Nephron (organoid): ENCODE data around the gene TNFRSF25.

Experiments used
- H3K27ac Mint-ChIP-seq, 3 experiments: 2 replicates each; pipeline ENCODE4 v1.8.0; 2020; ENCODE audit warnings: mixed read lengths in 3 of 3, mild to moderate bottlenecking in 2 of 3, moderate library complexity in 1 of 3
- H3K27me3 Mint-ChIP-seq: 2 replicates; pipeline ENCODE4 v1.8.0; 2021; ENCODE audit warnings: low read depth, mild to moderate bottlenecking, moderate library complexity, mixed read lengths
- H3K36me3 Mint-ChIP-seq: 2 replicates; pipeline ENCODE4 v1.8.0; 2020; ENCODE audit warnings: low read depth, mixed read lengths
- H3K4me1 Mint-ChIP-seq: 2 replicates; pipeline ENCODE4 v1.8.0; 2020; ENCODE audit warnings: mixed read lengths
- H3K4me3 Mint-ChIP-seq, 3 experiments: 2 replicates each; pipeline ENCODE4 v1.8.0; 2020; ENCODE audit warnings: mild to moderate bottlenecking in 3 of 3, mixed read lengths in 3 of 3, moderate library complexity in 2 of 3
- H3K9me3 Mint-ChIP-seq: 2 replicates; pipeline ENCODE4 v1.8.0; 2020; ENCODE audit warnings: mixed read lengths
- CTCF ChIP-seq, 3 experiments: fragments of 200-600 bp; sonication (generic); IDR thresholded peaks; one replicate each; pipeline ENCODE4 v1.5.0; 2021; ENCODE audit warnings: antibody characterized with exemption in 3 of 3; ENCODE audit not compliant: unreplicated experiment in 3 of 3

The TNFRSF25 gene

GRCh38 chr1:6488602-6489382, 22.8 kb upstream of the TNFRSF25 start:
- Mint-ChIP-seq H3K27ac (no peak overlapping the region), H3K4me3 (no peak overlapping the region), H3K27me3 (peaks cover 15% of the 10 kb centered on the region), H3K9me3 (no peaks in the 10 kb centered on the region), H3K4me1 (peaks cover 17% of the 10 kb centered on the region), H3K36me3 (no peaks in the 10 kb centered on the region)
- no peak for TF ChIP-seq CTCF (IDR thresholded peaks at IDR 0.05; ENCODE audit: unreplicated experiment in 3 of 3)

- Mint-ChIP-seq H3K4me1 (peaks cover 17% of the 10 kb centered on the region), H3K36me3 (no peaks in the 10 kb centered on the region), H3K4me3 (peak overlapping the region; percentile 67 to 88 (median 72)), H3K27me3 (peaks cover 15% of the 10 kb centered on the region), H3K9me3 (no peaks in the 10 kb centered on the region), H3K27ac (no peak overlapping the region)
- no peak for TF ChIP-seq CTCF (IDR thresholded peaks at IDR 0.05; ENCODE audit: unreplicated experiment in 3 of 3)
Observed at GRCh38 chr1:6487804-6488484, 22.0 kb upstream of the TNFRSF25 start.

- H3K27me3 Mint-ChIP-seq = peaks cover 13% of the 10 kb centered on the region
- peak; percentile 81 to 89 (median 82) for TF ChIP-seq CTCF (IDR thresholded peaks at IDR 0.05; ENCODE audit: unreplicated experiment in 3 of 3)
- H3K9me3 Mint-ChIP-seq = no peaks in the 10 kb centered on the region
Observed at GRCh38 chr1:6486433-6487011, 20.5 kb upstream of the TNFRSF25 start.

GRCh38 chr1:6485168-6486101, 19.5 kb upstream of the TNFRSF25 start:
- TF ChIP-seq CTCF (IDR thresholded peaks at IDR 0.05; ENCODE audit: unreplicated experiment in 3 of 3) = no peak
- no peak overlapping the region for H3K27ac Mint-ChIP-seq
- peaks cover 13% of the 10 kb centered on the region for H3K27me3 Mint-ChIP-seq
- no peaks in the 10 kb centered on the region for H3K9me3 Mint-ChIP-seq
- no peaks in the 10 kb centered on the region for H3K36me3 Mint-ChIP-seq
- H3K4me1 Mint-ChIP-seq = peaks cover 17% of the 10 kb centered on the region
- H3K4me3 Mint-ChIP-seq = peak overlapping the region; percentile 67 to 88 (median 82)

More at GRCh38 chr1:6486433-6487011, 20.5 kb upstream of the TNFRSF25 start:
- H3K36me3 Mint-ChIP-seq = no peaks in the 10 kb centered on the region
- no peak overlapping the region for H3K27ac Mint-ChIP-seq
- peaks cover 17% of the 10 kb centered on the region for H3K4me1 Mint-ChIP-seq
- H3K4me3 Mint-ChIP-seq = peak overlapping the region; percentile 67 to 88 (median 82)

- Mint-ChIP-seq H3K9me3 (no peaks in the 10 kb centered on the region), H3K4me1 (peaks cover 17% of the 10 kb centered on the region), H3K36me3 (no peaks in the 10 kb centered on the region), H3K27me3 (peaks cover 13% of the 10 kb centered on the region), H3K27ac (peak overlapping the region in 1 of 3 experiments; percentile 77), H3K4me3 (peak overlapping the region; percentile 85 to 92 (median 86))
- no peak for TF ChIP-seq CTCF (IDR thresholded peaks at IDR 0.05; ENCODE audit: unreplicated experiment in 3 of 3)
Observed at GRCh38 chr1:6484826-6485167, 18.8 kb upstream of the TNFRSF25 start.
